GM10847 (cell line): Measurements from ENCODE around the gene RIPPLY3.

ENCODE experiments used
- POLR2A ChIP-seq: IDR thresholded peaks from 2 replicates; pipeline ENCODE4 v1.6.1; 2011; ENCODE audit not compliant: insufficient read length; ENCODE audit errors: extremely low read depth

RIPPLY3 gene

GRCh38 chr21:36973986-36974850 lies 32.3 kb upstream of the RIPPLY3 start:
- no peak for TF ChIP-seq POLR2A

GRCh38 chr21:36974851-36975192 lies 31.7 kb upstream of the RIPPLY3 start:
- TF ChIP-seq POLR2A: no peak

GRCh38 chr21:36976228-36976861 lies 30.2 kb upstream of the RIPPLY3 start:
- no peak for TF ChIP-seq POLR2A

GRCh38 chr21:36976882-36977651 lies 29.4 kb upstream of the RIPPLY3 start:
- TF ChIP-seq POLR2A: no peak

- no peak for TF ChIP-seq POLR2A
These were observed 26.0 kb upstream of the RIPPLY3 start for GRCh38 chr21:36980280-36981048.

- no peak for TF ChIP-seq POLR2A
These were observed 25.5 kb upstream of the RIPPLY3 start for GRCh38 chr21:36981049-36981391.

GRCh38 chr21:36981977-36982700 lies 24.4 kb upstream of the RIPPLY3 start:
- TF ChIP-seq POLR2A: no peak

- TF ChIP-seq POLR2A: no peak
These were observed 20.5 kb upstream of the RIPPLY3 start for GRCh38 chr21:36985751-36986594.

- TF ChIP-seq POLR2A: no peak
These were observed 18.7 kb upstream of the RIPPLY3 start for GRCh38 chr21:36987845-36988244.

GRCh38 chr21:36988536-36988935 lies 18.0 kb upstream of the RIPPLY3 start:
- TF ChIP-seq POLR2A: no peak

- peak; percentile 33 for TF ChIP-seq POLR2A
These were observed 16.6 kb upstream of the RIPPLY3 start for GRCh38 chr21:36989699-36990507.

- no peak for TF ChIP-seq POLR2A
These were observed 15.8 kb upstream of the RIPPLY3 start for GRCh38 chr21:36990508-36991205.
